ENCODE measurements around the gene UNC13A. TPM values are rescaled to one million over a fixed set of nuclear protein-coding genes. Genes with fewer than 3 reads are reported as not detected.

The UNC13A gene
- total and polyA plus RNA-seq, 2 of the 8 experiments (the other 6 are each of a cell fraction or from before 2014, with no cell fraction given) = 13.1 to 47.6 TPM

GRCh38 chr19:17553256-17553655, 134.9 kb downstream of the UNC13A start:
- Histone ChIP-seq H3K79me1 (ENCODE audit: low read depth, low read length) (no peaks in the 10 kb centered on the region), H4K5ac (ENCODE audit: insufficient read length, low read depth, low read length) (no peak overlapping the region), H3K14ac (ENCODE audit: insufficient read length) (no peak overlapping the region), H3K9ac (replicated peaks in 1 of 4; ENCODE audit: extremely low read depth in 1 of 4, low read depth in 3 of 4, low read length in 3 of 4) (no peak overlapping the region), H3K23ac (ENCODE audit: insufficient read length) (no peak overlapping the region), H2BK120ac (replicated peaks; ENCODE audit: low read depth, low read length) (no peak overlapping the region), H2AK5ac (ENCODE audit: low read depth, low read length) (no peak overlapping the region), H2BK20ac (ENCODE audit: low read length) (no peak overlapping the region), H2BK15ac (ENCODE audit: low read length) (no peak overlapping the region), H4K91ac (replicated peaks; ENCODE audit: insufficient read length, low read length) (no peak overlapping the region), H4K8ac (ENCODE audit: extremely low read depth, insufficient read depth, low read length) (no peak overlapping the region), H3K79me2 (ENCODE audit: control insufficient read depth in 1 of 2, insufficient read depth in 2 of 2, low read length in 2 of 2) (no peaks in the 10 kb centered on the region; a peak in 1 of 4 replicates), H3K56ac (replicated peaks; ENCODE audit: insufficient read length, low read depth, low read length) (no peak overlapping the region), H3K23me2 (ENCODE audit: low read depth, low read length) (peaks cover 9% of the 10 kb centered on the region; the same call in 1 of the 2 replicates), H3K27me3 (replicated peaks in 1 of 4; ENCODE audit: control insufficient read depth in 3 of 4, extremely low read depth in 1 of 4, insufficient read depth in 3 of 4, low read length in 3 of 4) (peaks cover 0 to 7% (median 2%) of the 10 kb centered on the region in 4 experiments; a peak in 2 of 7 replicates), H4K20me1 (replicated peaks in 1 of 2; ENCODE audit: control insufficient read depth in 1 of 2, insufficient read depth in 2 of 2, low read length in 2 of 2) (peaks cover 0 to 2% of the 10 kb centered on the region in 2 experiments), H3K9me3 (ENCODE audit: insufficient read depth in 2 of 2, low read depth in 1 of 2, low read length in 1 of 2) (no peaks in the 10 kb centered on the region), H2BK5ac (ENCODE audit: low read depth, low read length) (no peak overlapping the region), H3K18ac (ENCODE audit: extremely low read depth, low read length) (no peak overlapping the region), H3K36me3 (ENCODE audit: control insufficient read depth in 2 of 4, insufficient read depth in 4 of 4, low read length in 3 of 4) (no peaks in the 10 kb centered on the region), H3K4me3 (ENCODE audit: extremely low read depth in 1 of 4, insufficient read depth in 2 of 4, low read depth in 3 of 4, low read length in 4 of 4) (no peak overlapping the region), H2AFZ (ENCODE audit: low read length) (no peak overlapping the region), H3K4ac (replicated peaks; ENCODE audit: insufficient read length, low read depth, low read length) (no peak overlapping the region), H3K4me2 (ENCODE audit: insufficient read depth in 1 of 2, low read depth in 2 of 2, low read length in 2 of 2) (no peak overlapping the region; a peak in 2 of 4 replicates), H2BK12ac (ENCODE audit: low read depth, low read length) (no peak overlapping the region), H3K27ac (ENCODE audit: low read depth, low read length) (no peak overlapping the region), H3K4me1 (replicated peaks in 1 of 4; ENCODE audit: control insufficient read depth in 3 of 4, insufficient read depth in 4 of 4, low read length in 3 of 4) (peaks cover 0 to 7% (median 3%) of the 10 kb centered on the region in 4 experiments; a peak in 5 of 7 replicates)
- FAIRE-seq (no peak), DNase-seq (ENCODE audit: low read depth in 1 of 2, low spot score in 2 of 2) (no peak)
- ChIA-PET CTCF (ENCODE audit: partially characterized antibody) (interaction anchor here (0.8 to 2.5 kb wide), 9 partner anchors 11 to 222 kb away, joined by 3 to 16 read pairs (median 3); no protein-coding TSS in a partner anchor), POLR2A (ENCODE audit: partially characterized antibody) (interaction anchor here (0.6 to 1.2 kb wide), 4 partner anchors 14 to 716 kb away, joined by 3 to 4 read pairs (median 3); no protein-coding TSS in a partner anchor)
- TF ChIP-seq ZNF274 (IDR thresholded peaks at IDR 0.05; ENCODE audit: borderline replicate concordance, extremely low read depth, low read length) = no peak
- TF ChIP-seq TCF12 (IDR thresholded peaks at IDR 0.05; ENCODE audit: low read depth, low read length) = no peak
- no peak for TF ChIP-seq CHD2 (IDR thresholded peaks at IDR 0.05; ENCODE audit: low read length)
- no peak for TF ChIP-seq KDM4A (IDR thresholded peaks at IDR 0.05; ENCODE audit: low read depth, low read length, severe bottlenecking)
- TF ChIP-seq BACH1 (IDR thresholded peaks at IDR 0.05; ENCODE audit: low read length) = no peak
- TF ChIP-seq EZH2 (IDR thresholded peaks at IDR 0.05; ENCODE audit: low read depth, low read length, severe bottlenecking) = no peak
- no peak for TF ChIP-seq BCL11A (IDR thresholded peaks at IDR 0.05; ENCODE audit: low read depth in 2 of 2, low read length in 2 of 2)
- no peak for TF ChIP-seq KDM5A (IDR thresholded peaks at IDR 0.05; ENCODE audit: low read length)
- TF ChIP-seq BRCA1 (IDR thresholded peaks at IDR 0.05; ENCODE audit: low read depth, low read length) = no peak
- WGBS, 2 experiments (ENCODE audit: extremely low coverage in 1 of 2, insufficient coverage in 1 of 2, insufficient read length in 1 of 2, insufficient replicate concordance in 2 of 2, low coverage in 1 of 2, low lambda C conversion rate in 2 of 2, missing lambda C conversion rate in 1 of 2) = 68% methylated on average over 7 of the region's 7 CpGs; no CpG with 5 or more reads in 1 of the 2 experiments
